ENCODE data around the gene WDFY1. TPM values are rescaled to one million over a fixed set of nuclear protein-coding genes. Genes with fewer than 3 reads are reported as not detected.

Gene WDFY1
- total RNA-seq, 6 donors from 2014 or later: 32.6 to 90.1 (median 41.2) TPM

DNA sequence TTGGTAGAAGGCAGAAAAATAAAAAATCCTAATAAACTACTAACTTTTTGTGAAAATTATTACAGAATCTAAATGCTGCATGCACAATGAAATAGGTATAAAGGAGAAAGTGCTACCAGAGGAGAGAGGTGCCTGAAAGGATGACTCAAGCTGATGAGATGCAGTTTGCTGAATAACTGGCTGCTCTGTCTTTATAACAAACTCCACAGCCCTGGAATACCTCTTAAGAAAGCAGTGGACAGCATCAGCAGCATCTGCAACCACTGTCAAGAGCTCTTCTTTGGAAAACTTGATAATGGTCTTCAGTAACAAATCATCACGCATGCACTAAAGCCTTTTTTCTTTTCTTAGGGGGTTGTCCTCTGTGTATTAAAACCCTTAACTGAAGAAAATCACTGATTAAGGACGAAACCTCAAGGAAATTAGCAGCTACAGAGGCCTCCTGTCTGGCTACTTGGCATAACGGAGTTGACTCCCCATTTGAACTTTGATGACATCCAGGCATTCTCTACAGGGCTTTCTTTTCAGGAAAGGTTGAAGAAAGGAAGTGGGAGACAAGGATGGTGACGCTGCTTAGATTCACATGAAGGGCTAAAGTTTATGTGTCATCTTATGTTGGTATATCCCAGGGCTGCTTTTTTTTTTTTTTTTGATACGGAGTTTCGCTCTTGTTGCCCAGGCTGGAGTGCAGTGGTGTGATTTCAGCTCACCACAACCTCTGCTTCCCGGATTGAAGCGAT lies 28.8 kb downstream of the WDFY1 start:
- Histone ChIP-seq H3K36me3 (peaks cover 0 to 28% (median 9%) of the 10 kb centered on the region in 4 donors), H3K4me1 (peaks cover 11 to 26% (median 19%) of the 10 kb centered on the region in 4 donors), H3K4me3 (no peak overlapping the region), H3K27me3 (no peaks in the 10 kb centered on the region), H3K9me3 (no peaks in the 10 kb centered on the region), H3K27ac (no peak overlapping the region)
- WGBS, 2 donors: 92% methylated on average over 8 of the region's 8 CpGs
- TF ChIP-seq, protein P1, sequence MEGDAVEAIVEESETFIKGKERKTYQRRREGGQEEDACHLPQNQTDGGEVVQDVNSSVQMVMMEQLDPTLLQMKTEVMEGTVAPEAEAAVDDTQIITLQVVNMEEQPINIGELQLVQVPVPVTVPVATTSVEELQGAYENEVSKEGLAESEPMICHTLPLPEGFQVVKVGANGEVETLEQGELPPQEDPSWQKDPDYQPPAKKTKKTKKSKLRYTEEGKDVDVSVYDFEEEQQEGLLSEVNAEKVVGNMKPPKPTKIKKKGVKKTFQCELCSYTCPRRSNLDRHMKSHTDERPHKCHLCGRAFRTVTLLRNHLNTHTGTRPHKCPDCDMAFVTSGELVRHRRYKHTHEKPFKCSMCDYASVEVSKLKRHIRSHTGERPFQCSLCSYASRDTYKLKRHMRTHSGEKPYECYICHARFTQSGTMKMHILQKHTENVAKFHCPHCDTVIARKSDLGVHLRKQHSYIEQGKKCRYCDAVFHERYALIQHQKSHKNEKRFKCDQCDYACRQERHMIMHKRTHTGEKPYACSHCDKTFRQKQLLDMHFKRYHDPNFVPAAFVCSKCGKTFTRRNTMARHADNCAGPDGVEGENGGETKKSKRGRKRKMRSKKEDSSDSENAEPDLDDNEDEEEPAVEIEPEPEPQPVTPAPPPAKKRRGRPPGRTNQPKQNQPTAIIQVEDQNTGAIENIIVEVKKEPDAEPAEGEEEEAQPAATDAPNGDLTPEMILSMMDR (IDR thresholded peaks at IDR 0.05): no peak
- TF ChIP-seq POLR2AphosphoS5 (IDR thresholded peaks at IDR 0.05) (no peak), POLR2A (IDR thresholded peaks at IDR 0.05) (no peak), EP300 (IDR thresholded peaks at IDR 0.05) (no peak)
- ATAC-seq (ENCODE audit: low FRiP score in 2 of 2) (no peak), DNase-seq (no peak)

DNA sequence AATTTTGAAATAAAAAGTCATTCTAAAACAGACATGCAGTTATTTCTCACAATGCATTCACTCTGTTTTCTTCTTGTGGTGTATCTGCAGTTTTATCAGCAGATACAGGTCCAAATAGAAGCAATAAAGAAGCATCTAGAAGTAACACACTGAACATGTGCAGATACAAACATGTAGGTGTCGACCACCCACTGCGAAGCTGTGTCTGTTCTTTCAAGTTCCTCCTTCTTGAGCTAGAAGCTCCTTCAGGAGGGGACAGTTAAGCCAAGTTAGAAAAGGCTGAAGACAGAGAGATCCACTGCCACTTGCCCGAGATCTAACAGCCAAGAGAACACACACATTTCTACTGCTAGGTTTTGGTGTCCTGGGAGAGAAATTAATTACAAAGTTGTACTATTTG lies 30.1 kb downstream of the WDFY1 start:
- no peak for TF ChIP-seq POLR2AphosphoS5 (IDR thresholded peaks at IDR 0.05)
- TF ChIP-seq, protein P1 (IDR thresholded peaks at IDR 0.05): no peak
- TF ChIP-seq POLR2A (IDR thresholded peaks at IDR 0.05): no peak
- TF ChIP-seq EP300 (IDR thresholded peaks at IDR 0.05): no peak
- DNase-seq (no peak), ATAC-seq (ENCODE audit: low FRiP score in 2 of 2) (no peak)
- H3K27ac ChIP-seq: no peak overlapping the region
- no peaks in the 10 kb centered on the region for H3K9me3 ChIP-seq
- H3K4me1 ChIP-seq: peaks cover 11 to 22% (median 15%) of the 10 kb centered on the region in 4 donors
- WGBS, 2 donors: 68 to 82% methylated on average over 3 of the region's 3 CpGs
- no peaks in the 10 kb centered on the region for H3K27me3 ChIP-seq
- no peak overlapping the region for H3K4me3 ChIP-seq
- H3K36me3 ChIP-seq: peaks cover 0 to 28% (median 9%) of the 10 kb centered on the region in 4 donors

DNA sequence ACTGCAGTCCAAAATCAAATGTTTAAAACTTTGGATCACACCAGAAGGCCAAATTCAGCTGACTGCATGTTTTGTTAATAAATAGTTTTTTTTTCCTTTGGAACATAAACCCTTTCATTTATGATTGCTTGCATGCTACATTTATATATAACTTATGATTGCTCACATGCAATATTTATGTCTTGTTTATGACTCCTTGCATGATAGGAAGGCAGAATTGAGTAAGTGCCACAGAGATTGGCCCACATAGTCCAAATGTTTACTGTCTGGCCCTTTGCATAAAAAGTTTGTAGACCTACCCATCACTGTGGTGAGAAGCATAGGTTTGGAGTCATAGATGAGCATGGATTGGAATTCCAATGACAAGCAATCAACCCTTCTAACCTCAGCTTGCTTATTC lies 30.8 kb downstream of the WDFY1 start:
- no peak overlapping the region for H3K27ac ChIP-seq
- H3K4me1 ChIP-seq: peaks cover 14 to 24% (median 19%) of the 10 kb centered on the region in 4 donors
- H3K36me3 ChIP-seq: peaks cover 0 to 28% (median 9%) of the 10 kb centered on the region in 4 donors
- no peaks in the 10 kb centered on the region for H3K27me3 ChIP-seq
- TF ChIP-seq POLR2AphosphoS5 (IDR thresholded peaks at IDR 0.05) (no peak), EP300 (IDR thresholded peaks at IDR 0.05) (no peak), POLR2A (IDR thresholded peaks at IDR 0.05) (no peak)
- TF ChIP-seq, protein P1 (IDR thresholded peaks at IDR 0.05): no peak
- H3K4me3 ChIP-seq: no peak overlapping the region
- H3K9me3 ChIP-seq: no peaks in the 10 kb centered on the region
- ATAC-seq (ENCODE audit: low FRiP score in 2 of 2): no peak
- no peak for DNase-seq

DNA sequence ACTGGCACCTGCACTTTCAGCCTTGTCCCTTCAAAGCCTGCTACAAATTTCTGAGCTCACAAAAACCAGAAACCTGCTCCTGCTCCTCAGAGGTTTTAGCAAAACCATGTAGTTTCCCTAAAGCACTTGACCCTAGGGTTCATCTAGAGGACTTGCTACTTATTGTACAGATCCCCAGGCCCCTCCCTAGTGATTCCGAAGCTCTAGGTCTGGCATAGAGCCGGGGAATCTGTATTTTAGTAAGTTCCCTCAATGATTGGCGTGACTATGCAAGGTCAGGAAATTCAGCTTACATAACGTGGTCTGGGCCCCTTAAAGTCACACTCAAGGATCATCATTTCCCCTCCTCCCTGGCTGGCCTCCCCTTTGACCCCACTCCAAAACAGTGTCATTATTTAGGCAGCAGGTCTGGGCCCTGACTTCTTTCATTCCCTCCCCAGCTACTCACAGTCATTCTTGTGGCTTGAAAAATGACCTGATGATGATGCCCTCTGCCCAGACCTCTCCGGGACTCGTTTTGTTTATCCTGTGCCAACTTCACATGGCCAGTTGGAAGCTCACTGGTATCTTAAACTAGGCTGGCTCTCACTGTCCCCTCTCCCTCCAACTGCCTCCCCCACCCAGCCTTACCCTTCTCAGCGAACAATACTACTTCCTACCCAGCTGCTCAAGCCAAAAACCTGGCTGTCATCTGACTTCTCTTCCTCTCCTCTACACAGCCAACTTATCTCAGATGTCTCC lies 36.0 kb downstream of the WDFY1 start:
- Histone ChIP-seq H3K27ac (peak overlapping the region in 1 of 4 donors; percentile 0), H3K36me3 (peaks cover 4 to 22% (median 6%) of the 10 kb centered on the region in 4 donors), H3K9me3 (no peaks in the 10 kb centered on the region), H3K4me3 (no peak overlapping the region), H3K27me3 (no peaks in the 10 kb centered on the region), H3K4me1 (peaks cover 13 to 19% (median 14%) of the 10 kb centered on the region in 4 donors)
- 49 to 53% methylated on average over 7 of the region's 7 CpGs for WGBS, 2 donors
- no peak for ATAC-seq (ENCODE audit: low FRiP score in 2 of 2)
- DNase-seq: no peak
- no peak for TF ChIP-seq POLR2AphosphoS5 (IDR thresholded peaks at IDR 0.05)
- no peak for TF ChIP-seq EP300 (IDR thresholded peaks at IDR 0.05)
- TF ChIP-seq POLR2A (IDR thresholded peaks at IDR 0.05): no peak
- TF ChIP-seq, protein P1 (IDR thresholded peaks at IDR 0.05): no peak
